ENCODE results near the gene ZNHIT6. TPM values are rescaled to one million over a fixed set of nuclear protein-coding genes. Genes with fewer than 3 reads are reported as not detected.

Gene ZNHIT6, protein sequence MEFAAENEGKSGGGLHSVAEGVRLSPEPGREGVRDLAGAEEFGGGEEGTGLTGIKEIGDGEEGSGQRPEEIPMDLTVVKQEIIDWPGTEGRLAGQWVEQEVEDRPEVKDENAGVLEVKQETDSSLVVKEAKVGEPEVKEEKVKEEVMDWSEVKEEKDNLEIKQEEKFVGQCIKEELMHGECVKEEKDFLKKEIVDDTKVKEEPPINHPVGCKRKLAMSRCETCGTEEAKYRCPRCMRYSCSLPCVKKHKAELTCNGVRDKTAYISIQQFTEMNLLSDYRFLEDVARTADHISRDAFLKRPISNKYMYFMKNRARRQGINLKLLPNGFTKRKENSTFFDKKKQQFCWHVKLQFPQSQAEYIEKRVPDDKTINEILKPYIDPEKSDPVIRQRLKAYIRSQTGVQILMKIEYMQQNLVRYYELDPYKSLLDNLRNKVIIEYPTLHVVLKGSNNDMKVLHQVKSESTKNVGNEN
- 3.7 TPM for total RNA-seq (2013)
- 1 to 10 TPM; 1.7 to 3.2 (median 2.0) TPM for polyA plus RNA-seq
- polyA minus RNA-seq: 0.69 and 1.7 TPM in 2 replicates
- total RNA-seq: 0.92 to 8.7 (median 4.5) reads per million in 11 experiments

DNA sequence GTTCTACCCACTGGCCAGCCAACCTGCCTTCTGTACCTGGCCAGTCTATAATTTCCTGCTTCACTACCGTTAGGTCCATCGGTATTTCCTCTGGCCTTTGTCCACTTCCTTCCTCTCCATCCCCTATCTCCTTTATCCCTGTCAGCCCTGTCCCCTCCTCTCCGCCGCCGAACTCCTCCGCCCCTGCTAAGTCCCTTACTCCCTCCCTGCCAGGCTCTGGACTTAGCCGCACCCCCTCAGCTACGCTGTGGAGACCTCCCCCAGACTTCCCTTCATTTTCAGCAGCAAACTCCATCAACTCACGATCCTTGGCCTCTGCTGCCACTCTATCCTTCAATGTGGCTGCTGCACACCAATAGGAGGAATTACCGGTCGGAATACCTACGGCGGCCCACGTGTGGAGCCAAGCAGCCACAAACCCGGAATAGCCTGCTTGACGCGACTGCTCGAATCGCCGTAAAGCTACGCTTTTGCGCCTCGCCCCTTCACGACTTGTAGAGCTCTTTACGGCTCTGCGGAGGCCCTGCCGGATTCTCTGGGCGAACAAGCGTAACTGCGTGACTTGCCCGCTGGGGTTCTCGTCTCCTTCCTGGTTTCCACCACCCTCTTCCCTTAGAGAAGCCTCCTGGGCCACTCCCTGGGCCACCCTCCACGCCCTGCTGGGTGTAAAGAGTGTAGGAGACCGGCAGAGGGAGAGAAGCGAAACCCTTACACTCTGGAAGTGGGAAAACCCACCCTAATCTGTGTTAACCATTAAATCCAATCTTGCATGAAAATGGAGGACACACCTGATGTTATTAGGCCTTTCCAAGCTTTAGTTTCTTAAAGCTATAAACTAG is at the start of gene ZNHIT6:
Gene ZNHIT6, minus strand, starts transcription at position 444 of the 839 bp plus-strand sequence. Its CDS starts 149 bp downstream, at position 295.
- H3K36me3 ChIP-seq (replicated peaks in 1 of 2; ENCODE audit: control insufficient read depth in 1 of 2, insufficient read depth in 2 of 2, low read length in 2 of 2): peaks cover 12 to 25% of the 10 kb centered on the region in 2 donors
- H3K4me3 ChIP-seq (replicated peaks in 1 of 3; ENCODE audit: low read depth in 2 of 3, low read length in 3 of 3): peak within 1 kb of the TSS; percentile 72 to 96 (median 90)
- peaks cover 13 to 19% of the 10 kb centered on the region in 2 donors for H3K4me1 ChIP-seq (ENCODE audit: control insufficient read depth in 1 of 2, insufficient read depth in 2 of 2, low read length in 2 of 2)
- TF ChIP-seq, protein P1, sequence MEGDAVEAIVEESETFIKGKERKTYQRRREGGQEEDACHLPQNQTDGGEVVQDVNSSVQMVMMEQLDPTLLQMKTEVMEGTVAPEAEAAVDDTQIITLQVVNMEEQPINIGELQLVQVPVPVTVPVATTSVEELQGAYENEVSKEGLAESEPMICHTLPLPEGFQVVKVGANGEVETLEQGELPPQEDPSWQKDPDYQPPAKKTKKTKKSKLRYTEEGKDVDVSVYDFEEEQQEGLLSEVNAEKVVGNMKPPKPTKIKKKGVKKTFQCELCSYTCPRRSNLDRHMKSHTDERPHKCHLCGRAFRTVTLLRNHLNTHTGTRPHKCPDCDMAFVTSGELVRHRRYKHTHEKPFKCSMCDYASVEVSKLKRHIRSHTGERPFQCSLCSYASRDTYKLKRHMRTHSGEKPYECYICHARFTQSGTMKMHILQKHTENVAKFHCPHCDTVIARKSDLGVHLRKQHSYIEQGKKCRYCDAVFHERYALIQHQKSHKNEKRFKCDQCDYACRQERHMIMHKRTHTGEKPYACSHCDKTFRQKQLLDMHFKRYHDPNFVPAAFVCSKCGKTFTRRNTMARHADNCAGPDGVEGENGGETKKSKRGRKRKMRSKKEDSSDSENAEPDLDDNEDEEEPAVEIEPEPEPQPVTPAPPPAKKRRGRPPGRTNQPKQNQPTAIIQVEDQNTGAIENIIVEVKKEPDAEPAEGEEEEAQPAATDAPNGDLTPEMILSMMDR (IDR thresholded peaks at IDR 0.05): peak; percentile 29
- Mint-ChIP-seq H3K4me1 (peaks cover 10% of the 10 kb centered on the region), H3K9me3 (peaks cover 0 to 7% (median 0%) of the 10 kb centered on the region in 7 donors), H3K36me3 (peaks cover 18 to 23% of the 10 kb centered on the region in 2 donors), H3K4me3 (no peak within 1 kb of the TSS), H3K27me3 (ENCODE audit: low read depth in 3 of 3) (no peaks in the 10 kb centered on the region), H3K27ac (no peak within 1 kb of the TSS)
- peak within 1 kb of the TSS; percentile 19 to 64 for H3K27ac ChIP-seq (ENCODE audit: low read depth in 1 of 2, low read length in 2 of 2)
- H4K20me1 ChIP-seq (ENCODE audit: insufficient read depth, low read length): no peaks in the 10 kb centered on the region
- peak within 1 kb of the TSS; percentile 93 for H3K4me2 ChIP-seq (replicated peaks; ENCODE audit: extremely low read depth, low read length, poor library complexity, severe bottlenecking)
- DNase-seq: peak; percentile 73 to 79 (median 76)
- peaks cover 24% of the 10 kb centered on the region for H3K79me2 ChIP-seq (ENCODE audit: insufficient read depth, low read length)
- 0% methylated on average over 27 of the region's 35 CpGs for WGBS (ENCODE audit: insufficient coverage)
- intact Hi-C loops (cut with micrococcal nuclease): no loop called here
- H3K9me3 ChIP-seq (replicated peaks in 1 of 2; ENCODE audit: control insufficient read depth in 1 of 2, insufficient read depth in 1 of 2, low read length in 2 of 2): peaks cover 0 to under 1% of the 10 kb centered on the region in 2 donors
- peak within 1 kb of the TSS; percentile 69 for H3K9ac ChIP-seq (ENCODE audit: insufficient read depth, low read length, poor library complexity, severe bottlenecking)
- no peaks in the 10 kb centered on the region for H3K27me3 ChIP-seq (ENCODE audit: control insufficient read depth in 2 of 2, insufficient read depth in 2 of 2, low read length in 2 of 2)
- H2AFZ ChIP-seq (ENCODE audit: insufficient read depth, low read depth, low read length, poor library complexity, severe bottlenecking): peak within 1 kb of the TSS; percentile 87

DNA sequence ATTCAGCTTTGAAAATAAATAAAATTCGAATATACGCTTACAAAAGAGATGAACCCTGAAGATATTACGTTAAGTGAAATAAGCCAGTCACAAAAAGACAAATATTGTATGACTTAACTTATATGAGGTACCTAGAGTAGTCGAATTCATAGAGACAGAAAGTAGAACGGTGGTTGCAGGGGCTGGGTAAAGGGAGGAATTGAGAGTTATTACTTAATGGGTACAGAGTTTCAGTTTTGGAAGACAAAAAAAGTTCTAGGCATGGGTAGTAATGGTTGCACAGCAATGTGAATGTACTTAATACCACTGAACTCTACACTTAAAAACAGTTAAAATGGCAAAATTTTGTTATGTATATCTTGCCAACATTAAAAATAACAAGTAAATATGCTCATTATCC is 48.6 kb upstream of the ZNHIT6 start:
- Histone ChIP-seq H3K9me3 (replicated peaks in 1 of 2; ENCODE audit: control insufficient read depth in 1 of 2, insufficient read depth in 1 of 2, low read length in 2 of 2) (no peaks in the 10 kb centered on the region), H3K4me3 (replicated peaks in 1 of 3; ENCODE audit: low read depth in 2 of 3, low read length in 3 of 3) (no peak overlapping the region), H2AFZ (ENCODE audit: insufficient read depth, low read depth, low read length, poor library complexity, severe bottlenecking) (no peak overlapping the region), H3K4me1 (ENCODE audit: control insufficient read depth in 1 of 2, insufficient read depth in 2 of 2, low read length in 2 of 2) (no peaks in the 10 kb centered on the region), H3K27ac (ENCODE audit: low read depth in 1 of 2, low read length in 2 of 2) (no peak overlapping the region), H3K9ac (ENCODE audit: insufficient read depth, low read length, poor library complexity, severe bottlenecking) (no peak overlapping the region), H3K79me2 (ENCODE audit: insufficient read depth, low read length) (no peaks in the 10 kb centered on the region), H3K27me3 (ENCODE audit: control insufficient read depth in 2 of 2, insufficient read depth in 2 of 2, low read length in 2 of 2) (no peaks in the 10 kb centered on the region), H3K4me2 (replicated peaks; ENCODE audit: extremely low read depth, low read length, poor library complexity, severe bottlenecking) (no peak overlapping the region), H4K20me1 (ENCODE audit: insufficient read depth, low read length) (no peaks in the 10 kb centered on the region), H3K36me3 (replicated peaks in 1 of 2; ENCODE audit: control insufficient read depth in 1 of 2, insufficient read depth in 2 of 2, low read length in 2 of 2) (no peaks in the 10 kb centered on the region)
- TF ChIP-seq, protein P1 (IDR thresholded peaks at IDR 0.05): no peak
- no CpG with 5 or more reads among the region's 5 CpGs for WGBS (ENCODE audit: insufficient coverage)
- Mint-ChIP-seq H3K9me3 (peaks cover 0 to 12% (median 4%) of the 10 kb centered on the region in 7 donors), H3K27ac (no peak overlapping the region), H3K4me1 (no peaks in the 10 kb centered on the region), H3K36me3 (no peaks in the 10 kb centered on the region), H3K4me3 (no peak overlapping the region), H3K27me3 (ENCODE audit: low read depth in 3 of 3) (no peaks in the 10 kb centered on the region)
- intact Hi-C loops (cut with micrococcal nuclease): no loop called here
- DNase-seq: no peak

Data from CD14-positive monocyte (primary cell).